DMS53 treated with DMSO at 0.1 percent for 48 hours (cell line): ENCODE results near the gene NXPE4.
"Not testable (repeated sequence)": the region's sequence is repeated elsewhere in the genome, so short reads cannot be mapped to it uniquely, and the experiment has no call there.

Source experiments
- DNase-seq: peaks from one replicate; lab custom pipeline; 2025; ENCODE audit not compliant: unreplicated experiment; lab: John Stamatoyannopoulos, UW

Gene NXPE4

GRCh38 chr11:114595571-114595970 is at the start of gene NXPE4:
Gene NXPE4, minus strand, starts transcription at chr11:114595786. Its CDS starts 1,027 bp downstream, at chr11:114594759.
- DNase-seq: no peak

GRCh38 chr11:114639440-114639839 is 43.9 kb upstream of the NXPE4 start:
- DNase-seq: not testable (repeated sequence)

- DNase-seq: not testable (repeated sequence)
These were observed 35.9 kb upstream of the NXPE4 start for GRCh38 chr11:114631445-114631965.

DNA sequence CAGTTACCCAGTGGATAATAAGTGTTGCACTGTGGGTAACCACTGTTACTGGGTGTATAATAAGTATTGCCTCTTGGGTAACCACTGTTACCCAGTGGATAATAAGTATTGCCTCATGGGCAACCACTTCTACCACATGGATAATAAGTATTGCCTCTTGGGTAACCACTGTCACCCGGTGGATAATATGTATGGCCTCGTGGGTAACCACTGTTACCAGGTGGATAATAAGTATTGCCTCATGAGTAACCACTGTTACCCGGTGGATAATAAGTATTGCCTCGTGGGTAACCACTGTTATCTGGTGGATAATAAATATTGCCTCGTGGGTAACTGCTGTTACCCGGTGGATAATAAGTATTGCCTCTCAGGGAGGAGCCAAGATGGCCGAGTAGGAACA is 29.7 kb upstream of the NXPE4 start:
- no peak for DNase-seq

DNA sequence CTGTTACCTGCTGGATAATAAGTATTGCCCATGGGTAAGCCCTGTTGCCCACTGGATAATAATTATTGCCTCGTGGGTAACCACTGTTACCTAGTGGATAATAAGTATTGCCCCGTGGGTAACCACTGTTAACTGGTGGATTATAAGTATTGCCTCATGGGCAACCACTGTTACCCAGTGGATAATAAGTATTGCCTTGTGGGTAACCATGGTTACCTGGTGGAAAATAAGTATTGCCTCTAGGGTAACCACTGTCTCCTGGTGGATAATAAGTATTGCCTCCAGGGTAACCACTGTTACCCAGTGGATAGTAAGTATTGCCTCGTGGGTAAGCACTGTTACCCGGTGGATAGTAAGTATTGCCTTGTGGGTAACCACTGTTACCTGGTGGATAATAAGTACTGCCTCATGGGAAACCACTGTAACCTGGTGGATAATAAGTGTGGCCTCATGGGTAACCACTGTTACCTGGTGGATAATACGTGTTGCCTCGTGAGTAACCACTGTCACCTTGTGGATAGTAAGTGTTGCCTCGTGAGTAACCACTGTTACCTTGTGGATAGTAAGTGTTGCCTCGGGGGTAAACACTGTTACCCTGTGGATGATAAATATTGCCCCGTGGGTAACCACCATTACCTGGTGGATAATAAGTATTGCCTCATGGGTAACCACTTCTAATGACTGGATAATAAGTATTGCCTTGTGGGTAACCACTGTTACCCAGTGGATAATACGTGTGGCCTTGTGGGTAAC is 29.0 kb upstream of the NXPE4 start:
- no peak for DNase-seq

DNA sequence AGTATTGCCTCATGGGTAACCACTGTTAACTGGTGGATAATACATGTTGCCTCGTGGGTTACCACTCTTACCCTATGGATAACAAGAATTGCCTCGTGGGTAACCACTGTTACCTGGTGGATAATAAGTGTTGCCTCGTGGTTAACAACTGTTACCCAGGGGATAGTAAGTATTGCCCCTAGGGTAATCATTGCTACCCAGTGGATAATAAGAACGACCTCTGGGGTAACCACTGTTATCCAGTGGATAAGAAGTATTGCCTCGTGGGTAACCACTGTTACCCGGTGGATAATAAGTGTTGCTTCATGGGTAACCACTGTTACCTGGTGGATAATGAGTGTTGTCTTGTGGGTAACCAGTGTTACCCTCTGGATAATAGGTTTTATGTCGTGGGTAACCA is 28.1 kb upstream of the NXPE4 start:
- no peak for DNase-seq

DNA sequence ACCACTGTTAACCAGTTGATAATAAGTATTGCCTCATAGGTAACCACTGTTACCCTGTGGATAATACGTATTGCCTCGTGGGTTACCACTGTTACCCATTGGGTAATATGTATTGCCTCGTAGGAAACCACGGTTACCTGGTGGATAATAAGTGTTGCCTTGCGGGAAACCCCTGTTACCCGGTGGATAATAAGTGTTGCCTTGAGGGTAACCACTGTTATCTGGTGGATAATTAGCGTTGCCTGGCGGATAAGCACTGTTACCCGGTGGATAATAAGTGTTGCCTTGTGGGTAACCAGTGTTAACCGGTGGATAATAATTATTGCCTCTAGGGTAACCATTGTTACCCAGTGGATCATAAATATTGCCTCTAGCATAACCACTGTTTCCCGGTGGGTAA is 27.3 kb upstream of the NXPE4 start:
- DNase-seq: no peak

DNA sequence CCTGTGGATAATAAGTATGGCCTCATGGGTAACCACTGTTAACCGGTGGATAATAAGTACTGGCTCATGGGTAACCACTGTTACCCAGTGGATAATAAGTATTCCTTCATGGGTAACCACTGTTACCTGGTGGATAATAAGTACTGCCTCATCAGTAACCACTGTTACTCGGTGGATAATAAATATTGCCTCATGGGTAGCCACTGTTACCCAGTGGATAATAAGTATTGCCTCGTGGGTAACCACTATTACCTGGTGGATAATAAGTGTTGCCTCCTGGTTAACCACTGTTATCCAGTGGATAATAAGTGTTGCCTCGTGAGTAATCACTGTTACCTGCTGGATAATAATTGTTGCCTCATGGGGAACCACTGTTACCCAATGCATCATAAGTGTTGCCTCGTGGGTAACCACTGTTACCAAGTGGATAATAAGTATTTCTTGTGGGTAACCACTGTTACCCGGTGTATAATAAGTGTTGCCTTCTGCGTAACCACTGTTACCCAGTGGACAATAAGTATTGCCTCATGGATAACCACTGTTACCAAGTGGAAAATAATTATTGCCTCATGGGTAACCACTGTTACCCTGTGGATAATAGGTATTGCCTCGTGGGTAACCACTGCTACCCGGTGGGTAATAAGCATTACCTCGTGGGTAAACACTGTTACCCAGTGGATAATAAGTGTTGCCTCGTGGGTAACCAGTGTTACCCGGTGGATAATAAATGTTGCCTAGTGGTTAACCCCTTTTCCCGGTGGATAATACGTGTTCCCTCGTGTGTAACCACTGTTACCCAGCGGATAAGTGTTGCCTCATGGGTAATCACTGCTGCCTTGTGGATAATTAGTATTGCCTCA is 26.6 kb upstream of the NXPE4 start:
- DNase-seq: no peak

DNA sequence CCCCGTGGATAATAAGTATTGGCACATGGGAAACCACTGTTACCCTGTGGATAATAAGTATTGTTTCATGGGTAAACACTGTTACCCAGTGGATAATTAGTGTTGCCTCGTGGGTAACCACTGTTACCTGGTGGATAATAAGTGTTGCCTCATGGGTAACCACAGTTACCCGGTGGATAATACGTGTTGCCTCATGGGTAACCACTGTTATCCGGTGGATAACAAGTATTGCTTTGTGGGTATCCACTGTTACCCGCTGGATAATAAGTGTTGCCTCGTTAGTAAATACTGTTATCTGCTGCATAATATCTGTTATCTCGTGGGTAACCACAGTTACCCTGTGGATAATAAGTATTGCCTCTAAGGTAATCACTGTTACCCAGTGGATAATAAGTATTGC is 25.5 kb upstream of the NXPE4 start:
- no peak for DNase-seq

DNA sequence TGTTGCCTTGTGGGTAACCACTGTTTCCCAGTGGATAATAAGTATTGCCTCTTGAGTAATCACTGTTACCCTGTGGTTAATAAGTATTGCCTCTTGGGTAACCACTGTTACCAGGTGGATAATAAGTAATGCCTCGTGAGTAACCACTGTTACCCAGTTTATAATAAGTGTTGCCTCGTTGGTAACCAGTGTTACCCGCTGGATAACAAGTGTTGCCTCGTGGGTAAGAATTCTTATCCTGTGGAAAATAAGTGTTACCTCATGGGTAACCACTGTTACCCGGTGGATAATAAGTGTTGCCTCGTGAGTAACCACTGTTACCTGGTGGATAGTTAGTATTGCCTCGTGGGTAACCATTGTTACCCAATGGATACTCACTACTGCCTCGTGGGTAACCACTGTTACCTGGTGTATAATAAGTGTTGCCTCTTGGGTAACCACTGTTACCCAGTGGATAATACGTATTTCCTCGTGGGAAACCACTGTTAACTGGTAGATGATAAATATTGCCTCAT is 24.1 kb upstream of the NXPE4 start:
- DNase-seq: no peak

DNA sequence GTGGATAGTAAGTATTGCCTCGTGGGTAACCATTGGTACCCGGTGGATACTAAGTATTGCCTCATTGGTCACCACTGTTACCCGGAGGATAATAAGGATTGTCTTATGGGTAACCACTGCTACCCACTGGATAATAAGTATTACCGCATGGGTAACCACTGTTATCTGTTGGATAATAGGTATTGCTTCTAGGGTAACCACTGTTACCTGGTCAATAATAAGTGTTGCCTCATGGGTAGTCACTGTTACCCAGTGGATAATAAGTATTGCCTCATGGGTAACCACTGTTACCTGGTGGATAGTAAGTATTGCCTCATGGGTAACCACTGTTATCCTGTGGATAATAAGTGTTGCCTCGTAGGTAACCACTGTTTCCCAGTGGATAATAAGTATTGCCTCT is 22.6 kb upstream of the NXPE4 start:
- DNase-seq: no peak

DNA sequence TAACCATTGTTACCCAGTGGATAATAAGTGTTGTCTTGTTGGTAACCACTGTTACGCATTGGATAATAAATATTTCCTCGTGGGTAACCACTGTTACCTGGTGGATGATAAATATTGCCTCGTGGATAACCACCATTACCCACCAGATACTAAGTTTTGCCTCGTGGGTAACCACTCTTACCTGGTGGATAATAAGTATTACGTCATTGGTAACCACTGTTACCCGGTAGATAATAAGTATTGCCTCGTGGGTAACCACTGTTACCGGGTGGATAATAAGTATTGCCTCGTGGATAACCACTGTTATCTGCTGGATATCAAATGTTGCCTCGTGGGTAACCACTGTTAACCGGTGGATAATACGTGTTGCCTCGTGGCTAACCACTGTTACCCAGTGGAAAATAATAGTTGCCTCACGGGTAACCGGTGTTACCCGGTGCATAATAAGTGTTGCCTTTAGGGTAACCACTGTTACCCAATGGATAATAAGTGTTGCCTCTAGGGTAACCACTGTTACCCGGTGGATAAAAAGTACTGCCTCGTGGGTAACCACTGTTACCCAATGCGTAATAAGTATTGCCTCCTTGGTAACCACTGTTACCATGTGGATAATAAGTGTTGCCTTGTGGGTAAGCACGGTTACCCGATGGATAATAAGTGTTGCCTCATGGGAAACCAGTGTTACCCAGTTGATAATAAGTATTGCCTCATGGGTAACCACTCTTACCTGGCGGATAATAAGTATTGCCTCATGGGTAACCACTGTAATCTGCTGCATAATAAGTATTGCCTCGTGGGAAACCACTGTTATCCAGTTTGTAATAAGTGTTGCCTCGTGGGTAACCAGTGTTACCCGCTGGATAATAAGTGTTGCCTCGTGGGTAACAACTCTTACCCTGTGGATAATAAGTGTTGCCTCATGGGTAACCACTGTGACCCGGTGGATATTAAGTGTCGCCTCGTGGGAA is 21.9 kb upstream of the NXPE4 start:
- no peak for DNase-seq

DNA sequence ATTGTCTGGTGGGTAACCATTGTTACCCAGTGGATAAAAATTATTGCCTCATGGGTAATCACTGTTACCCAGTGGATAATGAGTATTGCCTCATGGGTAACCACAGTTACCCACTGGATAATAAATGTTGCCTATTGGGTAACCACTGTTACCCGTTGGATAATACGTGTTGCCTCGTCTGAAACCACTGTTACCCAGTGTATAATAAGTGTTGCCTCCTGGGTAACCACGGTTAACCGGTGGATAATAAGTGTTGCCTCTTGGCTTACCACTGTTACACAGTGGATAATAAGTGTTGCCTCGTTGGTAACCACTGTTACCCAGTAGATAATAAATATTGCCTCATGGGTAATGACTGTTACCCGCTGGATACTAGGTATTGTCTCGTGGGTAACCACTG is 20.9 kb upstream of the NXPE4 start:
- DNase-seq: no peak

DNA sequence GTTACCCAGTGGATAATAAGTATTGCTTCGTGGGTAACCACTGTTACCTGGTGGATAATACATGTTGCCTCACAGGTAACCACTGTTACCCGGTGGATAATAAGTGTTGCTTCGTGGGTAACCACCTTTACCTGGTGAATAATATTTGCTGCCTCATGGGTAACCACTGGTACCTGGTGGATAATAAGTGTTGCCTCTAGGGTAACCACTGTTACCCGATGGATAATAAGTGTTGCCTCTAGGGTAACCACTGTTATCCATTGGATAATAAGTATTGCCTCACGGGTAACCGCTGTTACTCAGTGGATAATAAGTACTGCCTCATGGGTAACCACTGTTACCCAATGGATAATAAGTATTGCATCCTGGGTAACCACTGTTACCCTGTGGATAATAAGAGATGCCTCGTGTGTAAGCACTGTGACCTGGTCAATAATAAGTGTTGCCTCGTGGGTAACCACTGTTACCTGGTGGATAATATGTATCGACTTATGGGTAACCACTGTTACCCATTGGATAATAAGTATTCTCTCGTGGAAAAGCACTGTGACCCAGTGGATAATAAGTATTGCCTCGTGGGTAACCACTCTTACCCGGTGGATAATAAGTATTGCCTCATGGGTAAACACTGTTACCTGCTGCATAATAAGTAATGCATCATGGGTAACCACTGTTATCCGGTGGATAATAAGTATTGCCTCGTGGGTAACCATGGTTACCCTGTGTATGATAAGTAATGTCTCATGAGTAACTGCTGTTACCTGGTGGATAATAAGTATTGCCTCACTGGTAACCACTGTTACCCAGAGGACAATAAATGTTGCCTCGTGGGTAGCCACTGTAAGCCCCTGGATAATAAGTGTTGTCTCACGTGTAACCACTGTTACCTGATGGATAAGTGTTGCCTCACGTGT is 20.1 kb upstream of the NXPE4 start:
- no peak for DNase-seq

GRCh38 chr11:114614127-114614720 is 18.6 kb upstream of the NXPE4 start:
- no peak for DNase-seq

GRCh38 chr11:114613094-114613493 is 17.5 kb upstream of the NXPE4 start:
- DNase-seq: not testable (repeated sequence)

GRCh38 chr11:114612686-114613085 is 17.1 kb upstream of the NXPE4 start:
- DNase-seq: no peak

GRCh38 chr11:114612199-114612598 is 16.6 kb upstream of the NXPE4 start:
- DNase-seq: not testable (repeated sequence)
